Measurements from ENCODE around the gene DHRSX. TPM values are rescaled to one million over a fixed set of nuclear protein-coding genes. Genes with fewer than 3 reads are reported as not detected.
"Not testable (repeated sequence)": the region's sequence is repeated elsewhere in the genome, so short reads cannot be mapped to it uniquely, and the experiment has no call there.

The DHRSX gene
- total and polyA plus RNA-seq, 2 of the 8 experiments (the other 6 are each of a cell fraction or from before 2014, with no cell fraction given): 35.1 to 43.4 TPM

- TF ChIP-seq CEBPB (IDR thresholded peaks at IDR 0.05; ENCODE audit: low read depth, low read length) (no peak), GTF2F1 (IDR thresholded peaks at IDR 0.05; ENCODE audit: borderline replicate concordance, low read depth, low read length) (no peak), TBP (IDR thresholded peaks at IDR 0.05; ENCODE audit: low read depth, low read length) (no peak)
These were observed 17.2 kb downstream of the DHRSX start (continued) for GRCh38 chrX:2483398-2484060.

- H3K23ac ChIP-seq (ENCODE audit: insufficient read length); H2BK20ac ChIP-seq (ENCODE audit: low read length); H2BK12ac ChIP-seq (ENCODE audit: low read depth, low read length); H3K23me2 ChIP-seq (ENCODE audit: low read depth, low read length); H4K8ac ChIP-seq (ENCODE audit: extremely low read depth, insufficient read depth, low read length); H3K18ac ChIP-seq (ENCODE audit: extremely low read depth, low read length); H3K27me3 ChIP-seq (replicated peaks in 1 of 4; ENCODE audit: control insufficient read depth in 3 of 4, extremely low read depth in 1 of 4, insufficient read depth in 3 of 4, low read length in 3 of 4); H3K4me3 ChIP-seq (ENCODE audit: extremely low read depth in 1 of 4, insufficient read depth in 2 of 4, low read depth in 3 of 4, low read length in 4 of 4); H2BK15ac ChIP-seq (ENCODE audit: low read length); H3K36me3 ChIP-seq (ENCODE audit: control insufficient read depth in 2 of 4, insufficient read depth in 4 of 4, low read length in 3 of 4); H3K14ac ChIP-seq (ENCODE audit: insufficient read length); H4K20me1 ChIP-seq (replicated peaks in 1 of 2; ENCODE audit: control insufficient read depth in 1 of 2, insufficient read depth in 2 of 2, low read length in 2 of 2); H3K27ac ChIP-seq (ENCODE audit: low read depth, low read length); H3K56ac ChIP-seq (replicated peaks; ENCODE audit: insufficient read length, low read depth, low read length); H3K9me3 ChIP-seq (ENCODE audit: insufficient read depth in 2 of 2, low read depth in 1 of 2, low read length in 1 of 2); H4K5ac ChIP-seq (ENCODE audit: insufficient read length, low read depth, low read length); H2AFZ ChIP-seq (ENCODE audit: low read length); H2AK5ac ChIP-seq (ENCODE audit: low read depth, low read length); CTCF ChIA-PET (ENCODE audit: partially characterized antibody); DNase-seq (ENCODE audit: low read depth in 1 of 2, low spot score in 2 of 2); H3K4ac ChIP-seq (replicated peaks; ENCODE audit: insufficient read length, low read depth, low read length); H4K91ac ChIP-seq (replicated peaks; ENCODE audit: insufficient read length, low read length); FAIRE-seq; H2BK120ac ChIP-seq (replicated peaks; ENCODE audit: low read depth, low read length); H3K4me2 ChIP-seq (ENCODE audit: insufficient read depth in 1 of 2, low read depth in 2 of 2, low read length in 2 of 2); H2BK5ac ChIP-seq (ENCODE audit: low read depth, low read length); H3K9ac ChIP-seq (replicated peaks in 1 of 4; ENCODE audit: extremely low read depth in 1 of 4, low read depth in 3 of 4, low read length in 3 of 4); POLR2A ChIA-PET (ENCODE audit: partially characterized antibody): not testable (repeated sequence)
- H3K79me1 ChIP-seq (ENCODE audit: low read depth, low read length): peaks cover 20% of the 10 kb centered on the region
- H3K4me1 ChIP-seq (replicated peaks in 1 of 4; ENCODE audit: control insufficient read depth in 3 of 4, insufficient read depth in 4 of 4, low read length in 3 of 4): peaks cover 5 to 13% (median 8%) of the 10 kb centered on the region in 4 experiments
- peaks cover 14 to 82% of the 10 kb centered on the region in 2 experiments for H3K79me2 ChIP-seq (ENCODE audit: control insufficient read depth in 1 of 2, insufficient read depth in 2 of 2, low read length in 2 of 2)
- 94% methylated on average over 11 of the region's 12 CpGs; no CpG with 5 or more reads in 1 of the 2 experiments for WGBS, 2 experiments (ENCODE audit: extremely low coverage in 1 of 2, insufficient coverage in 1 of 2, insufficient read length in 1 of 2, insufficient replicate concordance in 2 of 2, low coverage in 1 of 2, low lambda C conversion rate in 2 of 2, missing lambda C conversion rate in 1 of 2)
These were observed 19.2 kb downstream of the DHRSX start for GRCh38 chrX:2481597-2481996.
